Fibroblast of pulmonary artery (primary cell): ENCODE data around the gene BACH2.

ENCODE experiments used
- DNase-seq: peaks from one replicate; pipeline ENCODE4 v3.0.0-alpha.2; 2010; ENCODE audit warnings: low read depth
- H3K4me3 ChIP-seq: replicated peaks from 2 replicates; pipeline ENCODE4 v1.5.1; 2011; ENCODE audit warnings: low read depth, mild to moderate bottlenecking, control low read depth, low read length, moderate library complexity
- TF ChIP-seq, protein P1 (sequence below): IDR thresholded peaks from 2 replicates; pipeline ENCODE4 v1.5.1; 2011; ENCODE audit warnings: mild to moderate bottlenecking, control low read depth, low read length, inconsistent platforms; ENCODE audit errors: missing control alignments

The BACH2 gene

DNA sequence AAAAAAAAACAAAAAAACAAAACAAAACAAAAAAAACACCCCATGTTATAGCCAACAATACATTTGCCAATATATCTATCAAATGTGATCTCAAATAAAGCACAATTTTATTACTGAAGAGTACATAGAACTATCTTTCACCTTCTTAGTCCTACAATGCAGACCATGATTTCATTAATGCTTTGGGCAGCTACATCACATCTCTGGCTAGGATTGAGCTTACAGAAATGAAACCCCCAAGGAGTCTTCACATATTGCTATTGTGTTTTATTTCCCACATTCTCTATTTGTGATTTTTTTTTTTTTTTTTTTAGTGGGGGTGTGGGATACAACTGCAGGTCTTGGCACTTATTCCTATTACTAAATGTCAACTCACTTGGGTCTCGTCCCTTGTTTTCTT, 189.3 kb downstream of the BACH2 start:
- no peak overlapping the region for H3K4me3 ChIP-seq
- DNase-seq, result no peak

DNA sequence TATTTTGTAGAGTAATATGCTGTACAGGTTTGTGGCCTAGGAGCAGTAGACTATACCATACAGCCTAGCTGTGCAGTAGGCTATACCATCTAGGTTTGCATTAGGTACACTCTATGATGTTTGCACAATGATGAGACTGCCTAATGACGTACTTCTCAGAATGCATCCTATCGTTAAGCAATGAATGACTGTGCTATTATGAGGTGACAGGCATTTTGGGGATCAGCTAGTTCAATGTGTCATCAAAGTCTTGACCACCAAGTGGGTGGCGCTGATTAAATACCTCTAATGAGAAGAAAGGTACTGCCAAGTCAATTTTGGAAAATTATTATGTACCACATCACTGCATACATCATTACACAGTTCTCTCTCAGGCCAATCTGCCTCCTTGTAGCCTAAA, 190.2 kb downstream of the BACH2 start:
- TF ChIP-seq, protein P1, sequence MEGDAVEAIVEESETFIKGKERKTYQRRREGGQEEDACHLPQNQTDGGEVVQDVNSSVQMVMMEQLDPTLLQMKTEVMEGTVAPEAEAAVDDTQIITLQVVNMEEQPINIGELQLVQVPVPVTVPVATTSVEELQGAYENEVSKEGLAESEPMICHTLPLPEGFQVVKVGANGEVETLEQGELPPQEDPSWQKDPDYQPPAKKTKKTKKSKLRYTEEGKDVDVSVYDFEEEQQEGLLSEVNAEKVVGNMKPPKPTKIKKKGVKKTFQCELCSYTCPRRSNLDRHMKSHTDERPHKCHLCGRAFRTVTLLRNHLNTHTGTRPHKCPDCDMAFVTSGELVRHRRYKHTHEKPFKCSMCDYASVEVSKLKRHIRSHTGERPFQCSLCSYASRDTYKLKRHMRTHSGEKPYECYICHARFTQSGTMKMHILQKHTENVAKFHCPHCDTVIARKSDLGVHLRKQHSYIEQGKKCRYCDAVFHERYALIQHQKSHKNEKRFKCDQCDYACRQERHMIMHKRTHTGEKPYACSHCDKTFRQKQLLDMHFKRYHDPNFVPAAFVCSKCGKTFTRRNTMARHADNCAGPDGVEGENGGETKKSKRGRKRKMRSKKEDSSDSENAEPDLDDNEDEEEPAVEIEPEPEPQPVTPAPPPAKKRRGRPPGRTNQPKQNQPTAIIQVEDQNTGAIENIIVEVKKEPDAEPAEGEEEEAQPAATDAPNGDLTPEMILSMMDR, result no peak
- H3K4me3 ChIP-seq, result no peak overlapping the region
- no peak for DNase-seq

More for the DNA sequence above, 189.3 kb downstream of the BACH2 start:
- TF ChIP-seq, protein P1, result no peak

DNA sequence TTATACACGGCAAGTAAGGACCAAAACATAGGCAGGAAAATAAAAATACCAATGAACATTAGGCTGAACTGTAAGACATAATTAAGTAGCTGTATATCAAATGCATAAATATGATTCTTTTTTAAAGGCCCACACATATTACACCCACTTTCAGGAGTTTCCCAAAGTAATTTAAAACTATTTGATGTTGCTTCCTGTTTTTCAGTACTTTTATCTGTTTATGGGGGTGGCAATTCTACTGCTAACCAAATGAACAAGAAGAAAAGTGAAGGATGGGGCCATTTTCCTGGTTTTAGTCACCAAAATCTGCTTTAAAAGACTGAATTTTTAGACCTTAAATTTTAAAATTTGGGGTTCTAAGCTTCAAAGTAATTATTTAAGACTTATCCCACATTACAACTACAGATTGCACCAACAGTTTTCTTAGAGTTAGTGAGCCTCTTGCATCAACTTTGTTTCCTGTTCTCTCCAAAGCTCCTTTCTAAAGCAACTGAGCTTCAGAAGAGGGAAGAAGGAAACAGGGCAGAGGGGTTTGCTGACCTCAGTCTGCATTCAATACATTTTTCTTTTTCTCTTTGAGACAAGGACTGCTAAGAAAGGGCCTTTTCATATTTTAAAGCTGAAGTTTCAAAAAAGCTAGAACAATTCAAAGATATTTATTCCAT, 191.0 kb downstream of the BACH2 start:
- no peak overlapping the region for H3K4me3 ChIP-seq
- TF ChIP-seq, protein P1, result no peak
- peak; percentile 28 for DNase-seq

DNA sequence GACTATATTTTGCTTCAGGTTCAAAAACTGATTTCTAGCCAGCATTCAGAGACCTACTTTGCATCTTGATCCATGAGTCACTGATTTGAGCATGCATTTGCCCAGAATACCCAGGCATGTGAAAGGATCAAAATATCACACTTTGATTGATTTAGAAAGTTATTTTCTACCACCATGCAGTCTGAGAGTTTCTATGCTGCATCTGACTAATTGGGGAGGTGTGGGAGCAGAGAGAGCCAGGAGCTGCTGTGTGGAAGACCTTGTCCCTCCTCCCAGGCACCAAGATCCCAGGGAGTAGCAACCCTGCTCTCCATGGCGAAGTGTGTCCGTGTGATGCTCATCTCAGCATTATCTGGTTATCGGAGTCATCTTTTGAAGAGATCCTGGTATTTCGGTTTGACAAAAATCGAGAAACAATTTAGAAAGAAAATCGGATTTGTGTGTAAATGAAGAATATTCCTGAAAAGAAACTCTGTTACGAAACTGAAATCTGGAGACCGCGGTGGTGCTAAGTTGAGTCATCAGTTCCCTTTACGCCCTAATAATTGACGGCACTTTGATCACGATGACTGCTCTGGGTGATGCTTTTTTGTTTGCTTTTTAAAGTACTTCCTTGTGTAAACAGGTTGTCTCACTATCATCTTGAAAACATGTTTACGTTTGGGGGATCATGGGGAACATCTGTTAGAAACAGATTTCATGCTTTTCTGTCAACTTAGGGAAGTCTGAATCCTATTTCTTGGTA, 193.4 kb downstream of the BACH2 start:
- no peak for DNase-seq
- no peak overlapping the region for H3K4me3 ChIP-seq
- TF ChIP-seq, protein P1, result no peak

DNA sequence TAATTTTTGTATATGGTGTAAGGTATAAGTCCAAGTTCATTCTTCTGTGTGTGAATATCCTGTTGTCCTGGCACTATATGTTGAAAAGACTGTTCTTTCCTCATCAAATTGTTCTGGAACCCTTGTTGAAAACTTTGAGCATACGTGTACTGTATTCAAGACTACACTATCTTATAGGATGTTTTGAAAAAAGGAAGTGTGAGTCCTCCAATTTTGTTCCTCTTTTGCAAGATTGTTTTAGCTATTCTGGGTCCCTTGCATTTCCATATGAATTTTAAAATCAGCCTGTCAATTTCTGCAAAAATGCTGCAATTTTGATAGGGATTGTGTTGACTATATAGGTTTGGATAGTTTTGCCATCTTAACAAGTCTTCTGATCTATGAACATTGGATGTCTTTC, 195.2 kb downstream of the BACH2 start:
- no peak overlapping the region for H3K4me3 ChIP-seq
- DNase-seq, result no peak
- TF ChIP-seq, protein P1, result no peak

DNA sequence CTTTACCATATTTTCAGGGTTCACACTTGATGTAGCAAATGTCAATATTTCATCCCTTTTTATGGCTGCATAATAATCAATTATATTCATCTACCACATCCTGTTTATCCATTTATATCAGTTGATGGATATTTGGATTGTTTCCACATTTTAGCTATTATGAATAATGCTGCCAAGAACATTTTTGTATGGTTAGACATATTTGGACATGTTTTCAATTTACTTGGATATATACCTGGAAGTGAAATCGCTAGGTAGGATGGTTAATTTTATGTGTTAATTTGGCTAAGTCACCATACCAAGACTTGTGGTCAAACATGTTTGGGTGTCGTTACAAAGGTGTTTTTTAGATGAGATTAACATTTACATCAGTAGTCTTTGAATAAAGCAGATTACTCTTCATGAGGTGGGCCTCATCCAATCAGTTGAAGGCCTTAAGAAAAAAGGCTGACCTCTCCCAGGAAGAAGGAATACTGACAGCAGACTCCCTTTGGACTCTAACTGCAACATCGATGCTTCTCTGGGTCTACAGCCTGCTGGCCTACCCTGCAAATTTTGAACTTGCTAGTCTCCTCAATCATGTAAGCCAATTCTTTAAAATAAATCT, 196.5 kb downstream of the BACH2 start:
- TF ChIP-seq, protein P1, result no peak
- DNase-seq, result peak; percentile 7
- H3K4me3 ChIP-seq, result no peak overlapping the region
